Activated CD8-positive, alpha-beta T cell treated with anti-CD3 and anti-CD28 coated beads for 36 hours (primary cell): Measurements from ENCODE around the gene GRK5. TPM values are rescaled to one million over a fixed set of nuclear protein-coding genes. Genes with fewer than 3 reads are reported as not detected.
"Not testable (repeated sequence)": the region's sequence is repeated elsewhere in the genome, so short reads cannot be mapped to it uniquely, and the experiment has no call there.

ENCODE experiments used
- ATAC-seq: fragments of 200-7000 bp; cut with Tn5 transposase; one replicate; pipeline ENCODE4 v1.10.0; 2021; ENCODE audit warnings: mild to moderate bottlenecking, moderate library complexity
- CTCF ChIA-PET: fragments of 350-600 bp; sonication (Branson Sonifier 250); formaldehyde crosslinking; loops from one replicate; lab custom pipeline; 2021; ENCODE audit warnings: antibody characterized with exemption; lab: Charles Lee
- POLR2A ChIA-PET: fragments of 350-600 bp; sonication (Branson Sonifier 250); formaldehyde crosslinking; loops from one replicate; lab custom pipeline; 2021; ENCODE audit warnings: antibody characterized with exemption; lab: Charles Lee
- DNase-seq: peaks from one replicate; pipeline ENCODE4 v3.0.0-alpha.2; 2020
- H3K27ac Mint-ChIP-seq: one replicate; pipeline ENCODE4 v1.8.0; 2021; ENCODE audit warnings: mild to moderate bottlenecking, mixed read lengths
- H3K27me3 Mint-ChIP-seq: one replicate; pipeline ENCODE4 v1.8.0; 2021; ENCODE audit warnings: mixed read lengths
- H3K36me3 Mint-ChIP-seq: one replicate; pipeline ENCODE4 v1.8.0; 2021; ENCODE audit warnings: low read depth, mixed read lengths
- H3K4me1 Mint-ChIP-seq: one replicate; pipeline ENCODE4 v1.8.0; 2021; ENCODE audit warnings: low read depth, mixed read lengths
- H3K4me3 Mint-ChIP-seq: one replicate; pipeline ENCODE4 v1.8.0; 2021; ENCODE audit warnings: mild to moderate bottlenecking, moderate library complexity, mixed read lengths
- H3K9me3 Mint-ChIP-seq: one replicate; pipeline ENCODE4 v1.8.0; 2021; ENCODE audit warnings: mixed read lengths
- intact Hi-C: fragments of 100-400 bp; cut with micrococcal nuclease; formaldehyde crosslinking; loops from one replicate; pipeline ENCODE4 v1.10.0; 2022
- total RNA-seq, 2 experiments: library from RNA; stranded (reverse); gene quantifications; one replicate each; pipeline ENCODE4 v1.2.3, GENCODE V29; 2021
- TF ChIP-seq, protein P1 (sequence below): fragments of 200-600 bp; IDR thresholded peaks from one replicate; pipeline ENCODE4 v1.8.0; 2022; ENCODE audit warnings: antibody characterized with exemption, mild to moderate bottlenecking

GRK5 gene
- total RNA-seq, 2 experiments from 2014 or later: 14.8 to 15.6 TPM

DNA sequence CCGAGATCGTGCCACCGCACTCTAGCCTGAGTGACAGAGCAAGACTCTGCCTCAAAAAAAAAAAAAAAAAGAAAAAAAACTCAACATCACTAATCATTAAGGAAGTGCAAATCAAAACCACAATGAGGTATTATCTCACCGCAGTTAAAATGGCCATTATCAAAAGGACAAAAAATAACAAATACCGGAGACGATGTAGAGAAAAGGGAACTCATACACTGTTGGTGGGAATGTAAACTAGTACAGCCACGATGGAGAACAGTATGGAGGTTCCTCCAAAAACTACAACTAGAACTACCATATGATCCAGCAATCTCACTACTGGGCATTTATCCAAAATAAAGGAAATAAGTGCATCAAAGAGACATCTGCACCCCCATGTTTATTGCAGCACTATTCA lies 24.3 kb downstream of the GRK5 start:
- Mint-ChIP-seq H3K4me3 (no peak overlapping the region), H3K27me3 (no peaks in the 10 kb centered on the region), H3K9me3 (peaks cover 20% of the 10 kb centered on the region), H3K36me3 (peaks cover 21% of the 10 kb centered on the region), H3K4me1 (peaks cover 40% of the 10 kb centered on the region), H3K27ac (no peak overlapping the region)
- ChIA-PET POLR2A (no interaction called here), CTCF (interaction anchor here (2.2 kb wide), 1 partner anchor 21 kb away, joined by 8 read pairs; no protein-coding TSS in a partner anchor)
- ATAC-seq (no peak), DNase-seq (no peak)
- intact Hi-C loops: no loop called here
- TF ChIP-seq, protein P1, sequence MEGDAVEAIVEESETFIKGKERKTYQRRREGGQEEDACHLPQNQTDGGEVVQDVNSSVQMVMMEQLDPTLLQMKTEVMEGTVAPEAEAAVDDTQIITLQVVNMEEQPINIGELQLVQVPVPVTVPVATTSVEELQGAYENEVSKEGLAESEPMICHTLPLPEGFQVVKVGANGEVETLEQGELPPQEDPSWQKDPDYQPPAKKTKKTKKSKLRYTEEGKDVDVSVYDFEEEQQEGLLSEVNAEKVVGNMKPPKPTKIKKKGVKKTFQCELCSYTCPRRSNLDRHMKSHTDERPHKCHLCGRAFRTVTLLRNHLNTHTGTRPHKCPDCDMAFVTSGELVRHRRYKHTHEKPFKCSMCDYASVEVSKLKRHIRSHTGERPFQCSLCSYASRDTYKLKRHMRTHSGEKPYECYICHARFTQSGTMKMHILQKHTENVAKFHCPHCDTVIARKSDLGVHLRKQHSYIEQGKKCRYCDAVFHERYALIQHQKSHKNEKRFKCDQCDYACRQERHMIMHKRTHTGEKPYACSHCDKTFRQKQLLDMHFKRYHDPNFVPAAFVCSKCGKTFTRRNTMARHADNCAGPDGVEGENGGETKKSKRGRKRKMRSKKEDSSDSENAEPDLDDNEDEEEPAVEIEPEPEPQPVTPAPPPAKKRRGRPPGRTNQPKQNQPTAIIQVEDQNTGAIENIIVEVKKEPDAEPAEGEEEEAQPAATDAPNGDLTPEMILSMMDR: no peak

GRCh38 chr10:119232439-119232838 lies 25.1 kb downstream of the GRK5 start:
- Mint-ChIP-seq H3K27ac (peak overlapping the region; percentile 90), H3K9me3 (peaks cover 20% of the 10 kb centered on the region), H3K4me1 (peaks cover 47% of the 10 kb centered on the region), H3K36me3 (peaks cover 21% of the 10 kb centered on the region)
- ChIA-PET POLR2A (interaction anchor here (1.0 kb wide), 1 partner anchor 23 kb away, joined by 3 read pairs; no protein-coding TSS in a partner anchor), CTCF (interaction anchor here (1.4 to 2.2 kb wide), 2 partner anchors 22 to 25 kb away, joined by 7 to 8 read pairs; partner anchors contain the start of gene GRK5)
- ATAC-seq, intact Hi-C loops, H3K27me3 Mint-ChIP-seq, H3K4me3 Mint-ChIP-seq: not testable (repeated sequence)
- DNase-seq: peak; percentile 55

DNA sequence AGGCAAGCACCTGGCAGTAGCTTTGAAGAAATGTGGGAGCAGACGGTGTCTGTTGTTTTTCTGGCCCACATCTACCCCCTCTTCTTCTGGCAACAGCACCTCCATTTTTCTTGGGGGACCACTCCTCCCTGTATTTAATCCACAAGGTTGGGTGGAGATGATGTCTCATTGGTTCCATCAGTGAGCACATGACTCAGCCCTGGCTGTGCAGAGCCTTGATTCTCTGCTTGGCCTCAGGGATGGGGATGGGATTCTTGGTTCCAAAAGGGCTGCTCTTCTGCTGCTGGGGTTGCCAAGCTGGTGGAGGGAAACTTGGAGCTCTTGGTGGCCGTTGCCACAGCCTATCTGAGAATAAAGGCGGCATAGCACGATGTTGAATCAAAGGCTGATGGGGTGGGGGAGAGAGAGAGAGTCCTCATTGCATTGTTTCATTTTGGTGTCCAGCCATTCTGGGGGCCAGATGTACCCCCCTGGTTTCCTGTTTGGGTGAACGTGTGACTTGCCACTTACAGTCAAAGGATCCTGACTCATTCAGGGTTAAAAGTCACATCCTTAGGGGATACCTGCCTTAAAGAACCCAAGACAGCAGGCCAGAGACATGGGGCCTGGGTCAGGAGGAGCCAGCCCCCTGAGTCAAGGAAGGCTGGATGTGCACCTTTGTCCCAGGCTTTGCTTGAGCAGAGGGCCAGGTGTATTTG lies 25.9 kb downstream of the GRK5 start:
- ATAC-seq (peak; percentile 80), DNase-seq (peak; percentile 66)
- H3K4me3 Mint-ChIP-seq: no peak overlapping the region
- H3K27me3 Mint-ChIP-seq: no peaks in the 10 kb centered on the region
- intact Hi-C loops: no loop called here
- H3K9me3 Mint-ChIP-seq: peaks cover 20% of the 10 kb centered on the region
- ChIA-PET CTCF (interaction anchor here (1.4 to 2.2 kb wide), 2 partner anchors 23 to 26 kb away, joined by 7 to 8 read pairs; partner anchors contain the start of gene GRK5), POLR2A (interaction anchor here (1.0 to 1.2 kb wide), 3 partner anchors 22 to 26 kb away, joined by 3 read pairs; partner anchors contain the start of gene GRK5)
- H3K27ac Mint-ChIP-seq: peak overlapping the region; percentile 90
- TF ChIP-seq, protein P1: no peak
- H3K4me1 Mint-ChIP-seq: peaks cover 55% of the 10 kb centered on the region
- H3K36me3 Mint-ChIP-seq: peaks cover 21% of the 10 kb centered on the region

GRCh38 chr10:119233821-119234220 lies 26.4 kb downstream of the GRK5 start:
- Mint-ChIP-seq H3K36me3 (peaks cover 21% of the 10 kb centered on the region), H3K9me3 (peaks cover 20% of the 10 kb centered on the region), H3K27me3 (no peaks in the 10 kb centered on the region), H3K4me3 (no peak overlapping the region), H3K27ac (peak overlapping the region; percentile 90), H3K4me1 (peaks cover 59% of the 10 kb centered on the region)
- ATAC-seq: no peak
- intact Hi-C loops: no loop called here
- DNase-seq: no peak
- CTCF ChIA-PET: interaction anchor here (1.1 to 2.2 kb wide), 2 partner anchors 24 kb away, joined by 3 to 8 read pairs; no protein-coding TSS in a partner anchor
- POLR2A ChIA-PET: interaction anchor here (0.8 to 1.2 kb wide), 4 partner anchors 13 to 72 kb away, joined by 3 read pairs; partner anchors contain the start of gene GRK5
- TF ChIP-seq, protein P1: no peak

GRCh38 chr10:119235356-119235755 lies 28.0 kb downstream of the GRK5 start:
- TF ChIP-seq, protein P1: no peak
- peak; percentile 28 for ATAC-seq
- intact Hi-C loops: no loop called here
- H3K27ac Mint-ChIP-seq: peak overlapping the region; percentile 75
- DNase-seq: peak; percentile 15
- no peaks in the 10 kb centered on the region for H3K27me3 Mint-ChIP-seq
- H3K36me3 Mint-ChIP-seq: peaks cover 21% of the 10 kb centered on the region
- POLR2A ChIA-PET: interaction anchor here (0.7 kb wide), 2 partner anchors 82 to 464 kb away, joined by 3 read pairs; no protein-coding TSS in a partner anchor
- CTCF ChIA-PET: no interaction called here
- peaks cover 57% of the 10 kb centered on the region for H3K4me1 Mint-ChIP-seq
- peaks cover 20% of the 10 kb centered on the region for H3K9me3 Mint-ChIP-seq
- no peak overlapping the region for H3K4me3 Mint-ChIP-seq
